GM21423 (cell line): Measurements from ENCODE around the gene CISD3.

Source experiments
- ATAC-seq: cut with Tn5 transposase; IDR thresholded peaks from one replicate; pipeline ENCODE4 v1.9.1; 2021; ENCODE audit warnings: mild to moderate bottlenecking, moderate library complexity; ENCODE audit not compliant: unreplicated experiment

CISD3 gene

GRCh38 chr17:38727736-38728135 lies 2.4 kb upstream of the CISD3 start:
- ATAC-seq = no peak

GRCh38 chr17:38728290-38728831 lies 1.8 kb upstream of the CISD3 start:
- no peak for ATAC-seq

GRCh38 chr17:38729368-38729885 lies 714 bp upstream of the CISD3 start:
- ATAC-seq = no peak

- ATAC-seq = no peak
These were observed 612 bp downstream of the CISD3 start for GRCh38 chr17:38730526-38731379.

- ATAC-seq = no peak
These were observed 1.6 kb downstream of the CISD3 start for GRCh38 chr17:38731526-38732294.

- ATAC-seq = no peak
These were observed 2.5 kb downstream of the CISD3 start for GRCh38 chr17:38732376-38733281.

GRCh38 chr17:38733282-38733981 lies 3.3 kb downstream of the CISD3 start:
- ATAC-seq = no peak

GRCh38 chr17:38733982-38734973 lies 4.1 kb downstream of the CISD3 start:
- ATAC-seq = no peak

GRCh38 chr17:38735161-38735997 lies 5.2 kb downstream of the CISD3 start:
- ATAC-seq = no peak

GRCh38 chr17:38738007-38738662 lies 8.0 kb downstream of the CISD3 start:
- ATAC-seq = no peak

GRCh38 chr17:38738686-38739085 lies 8.5 kb downstream of the CISD3 start:
- no peak for ATAC-seq

GRCh38 chr17:38739305-38739704 lies 9.2 kb downstream of the CISD3 start:
- no peak for ATAC-seq

GRCh38 chr17:38740044-38740443 lies 9.9 kb downstream of the CISD3 start:
- ATAC-seq = no peak

- no peak for ATAC-seq
These were observed 10.7 kb downstream of the CISD3 start for GRCh38 chr17:38740806-38741205.

GRCh38 chr17:38741461-38741860 lies 11.3 kb downstream of the CISD3 start:
- ATAC-seq = no peak

GRCh38 chr17:38741921-38742410 lies 11.8 kb downstream of the CISD3 start:
- ATAC-seq = no peak
